Tibial artery (tissue), 4 donors: ENCODE data around the gene FHOD3.

Experiments
- DNase-seq, 2 donors: peaks; one replicate each; pipeline ENCODE4 v3.0.0-alpha.2; 2019
- H3K27ac ChIP-seq, 2 donors: fragments of 200-600 bp; sonication (generic) in 1 of 2; 1 replicate in 1 of 2; 2 replicates in 1 of 2; pipeline ENCODE4 v1.5.1; 2018 to 2019; ENCODE audit warnings: mild to moderate bottlenecking in 1 of 2
- H3K27me3 ChIP-seq, 2 donors: fragments of 200-600 bp; sonication (generic) in 1 of 2; one replicate each; pipeline versions ENCODE4 v1.5.1 to v1.6.0; 2016 to 2019
- H3K36me3 ChIP-seq, 3 donors: fragments of 200-600 bp; sonication (generic) in 2 of 3; one replicate each; pipeline ENCODE4 v1.5.1; 2016 to 2019; ENCODE audit warnings: mild to moderate bottlenecking in 2 of 3
- H3K4me1 ChIP-seq, 4 donors: fragments of 200-600 bp; sonication (generic) in 2 of 4; 1 replicate in 3 of 4; 2 replicates in 1 of 4; pipeline ENCODE4 v1.5.1; 2016 to 2019
- H3K4me3 ChIP-seq, 2 donors: fragments of 200-600 bp; sonication (generic) in 1 of 2; 1 replicate in 1 of 2; 2 replicates in 1 of 2; pipeline ENCODE4 v1.5.1; 2018 to 2019; ENCODE audit warnings: mild to moderate bottlenecking in 2 of 2
- H3K9me3 ChIP-seq, 3 donors: fragments of 200-600 bp; sonication (generic) in 1 of 3; one replicate each; pipeline ENCODE4 v1.5.1; 2016 to 2019
- CTCF ChIP-seq, 2 experiments: fragments of 200-600 bp in 1 of 2; fragments of 450-650 bp in 1 of 2; IDR thresholded peaks; one replicate each; pipeline ENCODE4 v1.5.1; 2017 to 2019; ENCODE audit warnings: antibody characterized with exemption in 2 of 2, mild to moderate bottlenecking in 1 of 2, moderate library complexity in 1 of 2
- intact Hi-C: fragments of 100-400 bp; cut with DNase I; formaldehyde crosslinking; loops from one replicate; pipeline ENCODE4 v1.15.0; 2023; ENCODE audit warnings: low total_unique reads

FHOD3 gene

GRCh38 chr18:36424741-36425142 lies 127.2 kb downstream of the FHOD3 start:
- Histone ChIP-seq H3K4me3 (no peak overlapping the region), H3K27ac (no peak overlapping the region), H3K9me3 (no peaks in the 10 kb centered on the region), H3K4me1 (peaks cover 0 to 65% (median 31%) of the 10 kb centered on the region in 4 donors), H3K27me3 (no peaks in the 10 kb centered on the region), H3K36me3 (no peaks in the 10 kb centered on the region)
- DNase-seq = no peak
- intact Hi-C loops = no loop called here
- TF ChIP-seq CTCF (IDR thresholded peaks at IDR 0.05) = no peak

GRCh38 chr18:36427369-36427768 lies 129.9 kb downstream of the FHOD3 start:
- no peaks in the 10 kb centered on the region for H3K36me3 ChIP-seq
- no peak for DNase-seq

GRCh38 chr18:36427831-36428230 lies 130.3 kb downstream of the FHOD3 start:
- Histone ChIP-seq H3K27me3 (no peaks in the 10 kb centered on the region), H3K36me3 (no peaks in the 10 kb centered on the region), H3K27ac (no peak overlapping the region), H3K9me3 (no peaks in the 10 kb centered on the region), H3K4me1 (peaks cover 0 to 37% (median 7%) of the 10 kb centered on the region in 4 donors), H3K4me3 (no peak overlapping the region)
- intact Hi-C loops = no loop called here
- no peak for DNase-seq
- TF ChIP-seq CTCF (IDR thresholded peaks at IDR 0.05) = no peak

More at GRCh38 chr18:36427369-36427768, 129.9 kb downstream of the FHOD3 start:
- Histone ChIP-seq H3K9me3 (no peaks in the 10 kb centered on the region), H3K4me3 (no peak overlapping the region), H3K27me3 (no peaks in the 10 kb centered on the region), H3K27ac (no peak overlapping the region), H3K4me1 (peaks cover 0 to 41% (median 8%) of the 10 kb centered on the region in 4 donors)
- intact Hi-C loops = no loop called here
- TF ChIP-seq CTCF (IDR thresholded peaks at IDR 0.05) = no peak

DNA sequence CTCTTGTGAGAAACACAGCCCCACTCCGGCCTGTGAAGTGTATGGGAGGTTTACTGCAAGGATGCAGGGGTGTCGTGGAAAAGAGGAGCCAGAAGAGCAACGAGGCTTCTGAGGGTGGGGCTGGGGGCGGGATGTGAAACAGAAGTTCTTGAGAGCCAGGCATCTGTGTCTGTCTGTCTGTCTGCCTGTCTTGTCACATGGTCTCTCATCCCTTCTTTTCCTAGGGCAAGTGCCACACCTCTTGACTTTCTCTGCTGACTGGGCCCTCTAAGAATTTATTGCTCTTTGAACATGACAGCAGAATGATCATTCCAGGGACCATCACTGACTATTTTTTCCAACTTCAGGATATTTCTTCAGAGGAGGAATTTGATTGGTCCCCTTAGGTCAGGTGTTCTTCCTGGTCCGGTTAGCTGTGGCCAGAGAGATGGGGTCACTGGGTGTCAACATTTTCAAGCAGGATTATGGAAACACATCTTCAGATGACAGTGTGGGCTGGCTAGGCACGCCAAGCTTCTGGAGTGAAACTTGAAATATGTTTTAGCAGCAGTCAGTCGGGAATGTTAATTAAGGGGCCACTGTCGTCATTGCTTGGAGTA lies 131.0 kb downstream of the FHOD3 start:
- Histone ChIP-seq H3K36me3 (no peaks in the 10 kb centered on the region), H3K4me3 (no peak overlapping the region), H3K27me3 (no peaks in the 10 kb centered on the region), H3K9me3 (no peaks in the 10 kb centered on the region), H3K4me1 (peaks cover 0 to 31% (median 7%) of the 10 kb centered on the region in 4 donors), H3K27ac (no peak overlapping the region)
- no peak for TF ChIP-seq CTCF (IDR thresholded peaks at IDR 0.05)
- intact Hi-C loops = no loop called here
- no peak for DNase-seq

DNA sequence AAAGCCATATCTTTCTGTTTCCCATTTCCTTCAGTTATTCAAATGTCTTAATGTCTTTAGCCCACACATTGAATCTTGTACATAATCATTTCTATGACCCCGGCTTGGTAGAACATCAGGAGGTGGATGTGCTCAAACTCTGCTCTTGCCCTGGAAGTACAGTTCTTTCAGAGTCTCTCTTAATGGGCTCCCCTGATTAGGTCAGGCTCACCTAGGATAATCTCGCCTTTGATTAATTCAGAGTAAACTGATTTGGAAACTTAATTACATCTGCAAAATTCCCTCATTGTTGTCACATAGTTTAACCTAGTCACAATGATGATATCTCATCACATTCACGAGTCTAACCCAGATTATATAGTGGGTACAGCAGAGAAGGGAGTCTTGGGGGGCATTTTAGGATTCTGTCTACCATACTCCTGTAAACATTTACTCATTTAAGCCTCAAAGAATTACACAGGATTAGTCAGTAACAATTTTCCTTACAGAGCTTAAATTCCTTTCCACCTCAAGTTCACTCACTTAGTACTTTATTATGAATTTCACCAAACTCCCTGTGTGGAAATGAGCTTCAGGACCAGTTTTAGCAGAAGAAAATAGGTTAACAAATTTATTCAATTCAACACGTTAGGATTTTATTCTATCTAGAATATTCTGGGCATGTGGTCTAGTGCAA lies 135.5 kb downstream of the FHOD3 start:
- TF ChIP-seq CTCF (IDR thresholded peaks at IDR 0.05) = no peak
- Histone ChIP-seq H3K27me3 (no peaks in the 10 kb centered on the region), H3K27ac (no peak overlapping the region), H3K36me3 (no peaks in the 10 kb centered on the region), H3K9me3 (no peaks in the 10 kb centered on the region), H3K4me1 (peaks cover 0 to 28% (median 7%) of the 10 kb centered on the region in 4 donors), H3K4me3 (no peak overlapping the region)
- intact Hi-C loops = no loop called here
- DNase-seq = no peak
